Adrenal gland (tissue), 12 donors: ENCODE results near the gene TAPBPL. TPM values are rescaled to one million over a fixed set of nuclear protein-coding genes. Genes with fewer than 3 reads are reported as not detected.

Source experiments
- DNase-seq, 7 donors: peaks; one replicate each; pipeline ENCODE4 v3.0.0-alpha.2; 2019 to 2020
- H3K27ac ChIP-seq, 5 donors: fragments of 200-600 bp; sonication (generic) in 4 of 5; 1 replicate in 3 of 5; 2 replicates in 2 of 5; pipeline versions ENCODE4 v1.5.1 to v1.8.0; 2016 to 2020; ENCODE audit warnings: mild to moderate bottlenecking in 1 of 5
- H3K27me3 ChIP-seq: fragments of 200-600 bp; 2 replicates; pipeline ENCODE4 v1.8.0; 2021
- H3K36me3 ChIP-seq, 2 donors: fragments of 200-600 bp; replicated peaks in 1 of 2; 1 replicate in 1 of 2; 2 replicates in 1 of 2; pipeline versions ENCODE4 v1.5.1 to v1.8.0; 2018 to 2022
- H3K4me1 ChIP-seq, 2 donors: fragments of 200-600 bp; replicated peaks in 1 of 2; 1 replicate in 1 of 2; 2 replicates in 1 of 2; pipeline versions ENCODE4 v1.5.1 to v1.8.0; 2018 to 2021
- H3K4me3 ChIP-seq, 4 donors: fragments of 200-600 bp; sonication (generic) in 3 of 4; one replicate each; pipeline ENCODE4 v1.5.1; 2016 to 2018
- H3K9me3 ChIP-seq, 3 donors: fragments of 200-600 bp; sonication (generic) in 1 of 3; replicated peaks in 1 of 3; 1 replicate in 2 of 3; 2 replicates in 1 of 3; pipeline versions ENCODE4 v1.5.1 to v1.8.0; 2016 to 2021
- POLR2A ChIP-seq, 2 donors: fragments of 450-650 bp; IDR thresholded peaks; one replicate each; pipeline ENCODE4 v1.6.1; 2017; ENCODE audit warnings: antibody characterized with exemption in 2 of 2, mild to moderate bottlenecking in 2 of 2, moderate library complexity in 1 of 2
- WGBS, 4 donors: extraction: QIAGEN DNeasy Blood & Tissue Kit in 2 of 4; methylation state at CpG; one replicate each; pipeline versions ENCODE4 v1.1.5 to v1.1.7; 2013 to 2017; 5-methylcytosine and 5-hydroxymethylcytosine counted together
- intact Hi-C, 2 donors: fragments of 100-400 bp; cut with DNase I; formaldehyde crosslinking; loops; one replicate each; pipeline versions ENCODE4 v1.14.1 to v1.15.0; 2022 to 2023
- polyA plus RNA-seq, 3 donors: library from polyadenylated mRNA; stranded (reverse); fragments of 200-250 nt in 2 of 3; fragments of 350-450 nt in 1 of 3; fragmentation: Illumina TruSeq in 1 of 3; extraction: RNeasy Lipid Tissue Mini Kit (QIAGEN cat#74804) in 1 of 3; gene quantifications; one replicate each; pipeline ENCODE4 v1.2.3, GENCODE V29; 2013 to 2014
- total RNA-seq, 9 donors: library from RNA; depleted of rRNA in 4 of 9; stranded (reverse); fragments of >200 nt in 4 of 9; fragments of 120-200 nt in 1 of 9; fragmentation: NEBNext Ultra II Directional in 1 of 9; extraction: Animal tissue kit (Norgen Biotek cat#: 25700) in 1 of 9; gene quantifications; one replicate each; pipeline versions ENCODE4 v1.1.0 to v1.2.4, GENCODE V29; 2013 to 2023
- TF ChIP-seq, protein P1 (sequence below), 6 experiments: fragments of 450-650 bp in 4 of 6; fragments of 200-600 bp in 2 of 6; sonication (generic) in 1 of 6; IDR thresholded peaks; 1 replicate in 5 of 6; 2 replicates in 1 of 6; pipeline versions ENCODE4 v1.5.1 to v1.8.0; 2016 to 2021; ENCODE audit warnings: antibody characterized with exemption in 6 of 6, mild to moderate bottlenecking in 2 of 6, moderate library complexity in 1 of 6
- donor health status: healthy with polysubstance abuse.
- donor health status: Bipolar disorder and iron deficiency.
- donor health status: DM: yes; HTN: yes; CAD: no.
- donor health status: DM: no; HTN: no; CAD: no.
- donor health status: DM: no; HTN: no; CAD: no.
- donor health status: DM: yes; HTN: yes; CAD: no.

The TAPBPL gene
- total and polyA plus RNA-seq, 12 donors = 13.8 to 42.4 (median 32.0) TPM

DNA sequence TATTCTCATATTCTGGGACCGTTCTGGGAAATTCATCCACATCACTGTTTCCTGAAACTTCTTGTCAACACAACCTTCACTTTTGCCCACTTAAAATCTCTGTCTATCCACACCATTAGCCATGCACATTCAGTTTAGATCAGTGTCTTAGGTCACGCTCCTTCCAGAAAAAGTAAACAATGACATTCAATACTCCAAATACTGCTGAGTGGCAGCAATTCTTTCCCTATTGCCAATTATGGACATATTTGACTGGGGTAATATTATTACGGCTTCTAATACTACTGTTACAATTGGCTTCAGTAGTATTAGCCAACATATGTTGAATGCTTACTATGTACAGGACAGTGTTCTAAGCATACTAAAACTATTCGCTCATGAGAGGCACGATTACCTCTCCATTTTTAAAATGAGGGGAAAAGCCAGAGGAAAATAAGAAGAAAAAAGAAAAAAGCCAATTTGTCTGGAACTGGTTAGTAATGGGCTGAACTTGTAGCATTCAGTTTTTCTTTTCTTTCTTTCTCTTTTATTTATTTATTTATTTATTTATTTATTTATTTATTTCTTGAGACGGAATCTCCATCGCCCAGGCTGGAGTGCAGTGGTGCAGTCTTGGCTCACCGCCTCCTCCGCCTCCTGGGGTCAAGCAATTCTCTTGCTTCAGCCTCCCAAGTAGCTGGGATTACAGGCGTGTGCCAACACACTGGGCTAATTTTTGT is 44.4 kb upstream of the TAPBPL start:
- 91 to 96% (median 93%) methylated on average over 10 of the region's 10 CpGs for WGBS, 4 donors
- H3K36me3 ChIP-seq = no peaks in the 10 kb centered on the region
- H3K4me1 ChIP-seq = no peaks in the 10 kb centered on the region
- no peaks in the 10 kb centered on the region for H3K9me3 ChIP-seq
- TF ChIP-seq, protein P1, sequence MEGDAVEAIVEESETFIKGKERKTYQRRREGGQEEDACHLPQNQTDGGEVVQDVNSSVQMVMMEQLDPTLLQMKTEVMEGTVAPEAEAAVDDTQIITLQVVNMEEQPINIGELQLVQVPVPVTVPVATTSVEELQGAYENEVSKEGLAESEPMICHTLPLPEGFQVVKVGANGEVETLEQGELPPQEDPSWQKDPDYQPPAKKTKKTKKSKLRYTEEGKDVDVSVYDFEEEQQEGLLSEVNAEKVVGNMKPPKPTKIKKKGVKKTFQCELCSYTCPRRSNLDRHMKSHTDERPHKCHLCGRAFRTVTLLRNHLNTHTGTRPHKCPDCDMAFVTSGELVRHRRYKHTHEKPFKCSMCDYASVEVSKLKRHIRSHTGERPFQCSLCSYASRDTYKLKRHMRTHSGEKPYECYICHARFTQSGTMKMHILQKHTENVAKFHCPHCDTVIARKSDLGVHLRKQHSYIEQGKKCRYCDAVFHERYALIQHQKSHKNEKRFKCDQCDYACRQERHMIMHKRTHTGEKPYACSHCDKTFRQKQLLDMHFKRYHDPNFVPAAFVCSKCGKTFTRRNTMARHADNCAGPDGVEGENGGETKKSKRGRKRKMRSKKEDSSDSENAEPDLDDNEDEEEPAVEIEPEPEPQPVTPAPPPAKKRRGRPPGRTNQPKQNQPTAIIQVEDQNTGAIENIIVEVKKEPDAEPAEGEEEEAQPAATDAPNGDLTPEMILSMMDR (IDR thresholded peaks at IDR 0.05) = no peak
- no peak for TF ChIP-seq POLR2A (IDR thresholded peaks at IDR 0.05)
- H3K27ac ChIP-seq = no peak overlapping the region
- H3K27me3 ChIP-seq = no peaks in the 10 kb centered on the region
- H3K4me3 ChIP-seq = no peak overlapping the region
- intact Hi-C loops = no loop called here
- DNase-seq = no peak

DNA sequence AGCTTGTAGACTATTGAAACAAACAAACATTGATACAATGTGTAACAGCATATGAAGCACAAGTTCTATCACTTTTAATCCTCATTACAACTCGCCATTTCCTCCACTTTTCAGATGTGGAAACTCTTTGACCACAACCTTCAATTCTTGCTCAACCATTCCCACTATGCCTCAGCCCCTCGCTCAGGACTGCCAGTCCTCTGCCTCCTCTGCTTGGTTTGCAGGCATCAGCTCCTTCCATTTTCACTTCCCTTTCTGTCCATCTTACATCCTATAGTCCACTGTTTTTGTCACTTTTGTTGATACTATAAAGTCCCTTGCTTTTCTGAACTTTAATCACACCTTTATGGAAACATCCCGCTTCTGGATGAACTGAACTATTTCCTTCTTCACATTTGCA is 35.2 kb upstream of the TAPBPL start:
- peak in 2 of 7 donors; percentile 39 to 47 for DNase-seq
- 74 to 90% (median 80%) methylated on average over 3 of the region's 3 CpGs for WGBS, 4 donors
- intact Hi-C loops = no loop called here

DNA sequence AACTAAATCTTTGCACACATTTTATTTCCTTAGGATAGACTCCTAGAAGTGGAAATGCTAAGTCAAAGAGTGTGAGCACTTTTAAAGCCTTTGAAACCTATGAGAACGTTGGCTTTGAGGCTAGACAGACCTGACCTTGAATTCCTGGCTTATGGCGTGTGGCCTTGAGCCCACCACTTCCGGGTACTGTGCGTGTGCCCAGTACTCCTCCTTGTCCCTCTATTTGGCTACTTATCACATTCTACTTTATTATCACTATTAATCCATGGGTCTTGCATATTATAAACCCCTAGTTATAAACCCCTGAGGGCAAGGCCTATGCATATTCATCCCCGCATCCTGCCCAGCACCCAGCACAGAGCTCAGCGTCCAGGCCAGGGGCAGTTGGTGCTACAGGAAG is 33.0 kb upstream of the TAPBPL start:
- Histone ChIP-seq H3K4me1 (peaks cover 6 to 8% of the 10 kb centered on the region in 2 donors), H3K27me3 (no peaks in the 10 kb centered on the region), H3K36me3 (no peaks in the 10 kb centered on the region), H3K9me3 (no peaks in the 10 kb centered on the region), H3K4me3 (no peak overlapping the region), H3K27ac (no peak overlapping the region)
- intact Hi-C loops = no loop called here
- DNase-seq = no peak
- no peak for TF ChIP-seq POLR2A (IDR thresholded peaks at IDR 0.05)
- TF ChIP-seq, protein P1 (IDR thresholded peaks at IDR 0.05) = no peak
- 40 to 62% (median 50%) methylated on average over 6 of the region's 6 CpGs for WGBS, 4 donors

More for the DNA sequence above, 35.2 kb upstream of the TAPBPL start:
- no peak overlapping the region for H3K4me3 ChIP-seq
- H3K27me3 ChIP-seq = no peaks in the 10 kb centered on the region
- H3K9me3 ChIP-seq = no peaks in the 10 kb centered on the region
- TF ChIP-seq, protein P1 (IDR thresholded peaks at IDR 0.05) = no peak
- H3K27ac ChIP-seq = peak overlapping the region in 1 of 5 donors; percentile 51
- H3K4me1 ChIP-seq = no peaks in the 10 kb centered on the region
- no peaks in the 10 kb centered on the region for H3K36me3 ChIP-seq

DNA sequence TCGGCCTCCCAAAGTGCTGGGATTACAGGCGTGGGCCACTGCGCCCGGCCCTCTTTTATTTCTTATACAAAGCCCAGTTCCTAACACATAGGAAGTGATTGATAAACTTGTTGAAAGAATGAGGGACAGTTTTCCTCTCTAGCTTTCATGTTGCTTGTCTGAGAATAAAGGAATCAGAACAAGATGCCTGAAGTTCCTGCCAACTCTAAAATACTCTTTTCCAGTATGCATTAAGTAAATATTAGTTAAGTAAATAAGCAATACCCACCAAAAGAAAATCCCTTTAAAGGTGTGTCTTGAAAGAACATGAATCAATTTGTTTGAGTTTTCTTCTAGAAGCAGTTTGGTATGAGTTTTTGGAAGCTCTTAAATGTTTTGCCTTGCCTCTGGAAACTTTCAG is 31.5 kb upstream of the TAPBPL start:
- no peak for DNase-seq
- H3K4me3 ChIP-seq = no peak overlapping the region
- peak overlapping the region in 1 of 5 donors; percentile 46 for H3K27ac ChIP-seq
- H3K36me3 ChIP-seq = no peaks in the 10 kb centered on the region
- TF ChIP-seq POLR2A (IDR thresholded peaks at IDR 0.05) = no peak
- intact Hi-C loops = loop anchor here (5.0 to 10.0 kb wide), 2 partner anchors 42 to 114 kb away; partner anchors contain the start of gene GAPDH (in 1 of the 2)
- H3K9me3 ChIP-seq = no peaks in the 10 kb centered on the region
- WGBS, 4 donors = 68 to 80% (median 72%) methylated on average over 4 of the region's 4 CpGs
- H3K27me3 ChIP-seq = no peaks in the 10 kb centered on the region
- H3K4me1 ChIP-seq = peaks cover 10 to 11% of the 10 kb centered on the region in 2 donors
